GM12892 (cell line): ENCODE results near the gene TBC1D4.

ENCODE experiments used
- POLR2A ChIP-seq: IDR thresholded peaks from 2 replicates; pipeline ENCODE4 v1.6.1; 2011; ENCODE audit warnings: low read depth, low read length, control low read depth
- TAF1 ChIP-seq: IDR thresholded peaks from 2 replicates; pipeline ENCODE4 v1.6.1; 2011; ENCODE audit warnings: low read depth, mild to moderate bottlenecking, control low read depth, low read length, borderline replicate concordance

DNA sequence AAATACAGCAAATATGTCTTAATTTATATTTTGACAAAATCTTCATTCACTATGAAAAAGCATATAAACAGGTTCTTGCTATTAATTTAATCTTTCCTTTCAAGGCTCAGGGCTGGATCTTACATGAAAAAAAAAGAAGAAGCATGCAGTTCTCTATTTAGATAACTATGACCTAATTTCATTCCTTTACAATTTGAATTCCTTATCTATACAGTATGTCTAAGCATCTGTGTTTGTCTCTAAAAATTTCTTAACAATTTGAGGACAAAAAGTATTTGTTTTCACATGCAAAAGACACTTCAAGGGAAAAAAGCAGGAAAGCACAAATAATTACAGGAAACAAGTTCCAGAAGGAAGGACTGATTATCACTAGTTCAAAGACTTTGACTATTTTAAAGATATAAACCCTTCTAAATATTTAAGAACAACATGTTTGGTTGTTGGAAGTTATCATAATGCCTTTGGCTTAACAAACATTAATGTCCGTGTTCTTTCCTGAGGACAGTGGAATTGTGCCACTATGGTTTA, 157.5 kb downstream of the TBC1D4 start:
- TF ChIP-seq POLR2A = no peak
- no peak for TF ChIP-seq TAF1
